HFFc6 (cell line): ENCODE data around the gene TH. TPM values are rescaled to one million over a fixed set of nuclear protein-coding genes. Genes with fewer than 3 reads are reported as not detected.

Source experiments
- DNase-seq: peaks from one replicate; pipeline ENCODE4 v3.0.0-alpha.2; 2018
- H3K27ac Mint-ChIP-seq: 2 replicates; pipeline ENCODE4 v1.8.0; 2020; ENCODE audit warnings: mild to moderate bottlenecking, mixed read lengths
- H3K27me3 Mint-ChIP-seq: 2 replicates; pipeline ENCODE4 v1.8.0; 2021; ENCODE audit warnings: mild to moderate bottlenecking, moderate library complexity, mixed read lengths; ENCODE audit not compliant: insufficient read depth
- H3K36me3 Mint-ChIP-seq: 2 replicates; pipeline ENCODE4 v1.8.0; 2021; ENCODE audit warnings: low read depth, mixed read lengths
- H3K4me1 Mint-ChIP-seq: 2 replicates; pipeline ENCODE4 v1.8.0; 2020; ENCODE audit warnings: low read depth, mixed read lengths
- H3K4me3 Mint-ChIP-seq: 2 replicates; pipeline ENCODE4 v1.8.0; 2020; ENCODE audit warnings: mild to moderate bottlenecking, moderate library complexity, mixed read lengths
- H3K9me3 Mint-ChIP-seq: 2 replicates; pipeline ENCODE4 v1.8.0; 2020; ENCODE audit warnings: mild to moderate bottlenecking, mixed read lengths
- total RNA-seq, 6 experiments: library from RNA; stranded (reverse); fragmentation: NEBNext Ultra II Directional; extraction: Animal tissue kit (Norgen Biotek cat#: 25700); gene quantifications; 2 replicates in 1 of 6; 3 replicates in 5 of 6; pipeline ENCODE4 v1.2.3, GENCODE V29; 2021
- TF ChIP-seq, protein P1 (sequence below): fragments of 200-600 bp; sonication (generic); IDR thresholded peaks from 2 replicates; pipeline ENCODE4 v1.5.0; 2021; ENCODE audit warnings: antibody characterized with exemption, mild to moderate bottlenecking

The TH gene
- total RNA-seq, 6 experiments from 2014 or later, result not detected

DNA sequence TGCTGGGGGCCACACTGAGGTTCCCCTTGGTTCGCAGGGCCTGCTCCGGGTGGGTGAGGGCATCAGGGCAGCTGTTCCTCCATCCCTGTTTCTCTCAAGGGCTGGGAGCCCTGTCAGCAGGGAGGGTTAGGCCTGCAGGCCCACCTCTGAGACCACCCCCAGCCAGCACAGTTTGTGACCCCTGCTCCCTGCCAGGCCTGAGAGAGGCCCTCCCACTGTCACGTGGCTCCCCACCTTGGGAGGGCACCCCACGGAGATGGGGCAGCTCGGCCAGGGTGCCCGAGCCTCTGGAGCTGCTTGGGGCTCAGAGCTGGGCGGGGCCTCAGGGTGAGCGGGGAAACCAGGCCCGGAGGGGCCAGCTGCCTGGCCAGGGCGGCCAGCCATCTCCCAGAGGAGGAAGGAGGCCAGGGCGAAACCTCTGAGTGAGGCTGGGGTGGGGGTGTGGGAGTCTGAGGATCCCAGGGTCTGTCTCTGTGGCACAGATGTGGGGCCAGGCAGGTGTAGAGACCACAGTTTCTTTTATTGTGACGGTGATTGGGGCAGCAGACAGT is 8.1 kb downstream of the TH start:
- no peaks in the 10 kb centered on the region for H3K9me3 Mint-ChIP-seq
- TF ChIP-seq, protein P1, sequence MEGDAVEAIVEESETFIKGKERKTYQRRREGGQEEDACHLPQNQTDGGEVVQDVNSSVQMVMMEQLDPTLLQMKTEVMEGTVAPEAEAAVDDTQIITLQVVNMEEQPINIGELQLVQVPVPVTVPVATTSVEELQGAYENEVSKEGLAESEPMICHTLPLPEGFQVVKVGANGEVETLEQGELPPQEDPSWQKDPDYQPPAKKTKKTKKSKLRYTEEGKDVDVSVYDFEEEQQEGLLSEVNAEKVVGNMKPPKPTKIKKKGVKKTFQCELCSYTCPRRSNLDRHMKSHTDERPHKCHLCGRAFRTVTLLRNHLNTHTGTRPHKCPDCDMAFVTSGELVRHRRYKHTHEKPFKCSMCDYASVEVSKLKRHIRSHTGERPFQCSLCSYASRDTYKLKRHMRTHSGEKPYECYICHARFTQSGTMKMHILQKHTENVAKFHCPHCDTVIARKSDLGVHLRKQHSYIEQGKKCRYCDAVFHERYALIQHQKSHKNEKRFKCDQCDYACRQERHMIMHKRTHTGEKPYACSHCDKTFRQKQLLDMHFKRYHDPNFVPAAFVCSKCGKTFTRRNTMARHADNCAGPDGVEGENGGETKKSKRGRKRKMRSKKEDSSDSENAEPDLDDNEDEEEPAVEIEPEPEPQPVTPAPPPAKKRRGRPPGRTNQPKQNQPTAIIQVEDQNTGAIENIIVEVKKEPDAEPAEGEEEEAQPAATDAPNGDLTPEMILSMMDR, result no peak
- H3K27ac Mint-ChIP-seq, result no peak overlapping the region
- no peak for DNase-seq
- H3K4me3 Mint-ChIP-seq, result no peak overlapping the region
- H3K27me3 Mint-ChIP-seq, result peaks cover 3% of the 10 kb centered on the region
- no peaks in the 10 kb centered on the region for H3K4me1 Mint-ChIP-seq
- no peaks in the 10 kb centered on the region for H3K36me3 Mint-ChIP-seq

DNA sequence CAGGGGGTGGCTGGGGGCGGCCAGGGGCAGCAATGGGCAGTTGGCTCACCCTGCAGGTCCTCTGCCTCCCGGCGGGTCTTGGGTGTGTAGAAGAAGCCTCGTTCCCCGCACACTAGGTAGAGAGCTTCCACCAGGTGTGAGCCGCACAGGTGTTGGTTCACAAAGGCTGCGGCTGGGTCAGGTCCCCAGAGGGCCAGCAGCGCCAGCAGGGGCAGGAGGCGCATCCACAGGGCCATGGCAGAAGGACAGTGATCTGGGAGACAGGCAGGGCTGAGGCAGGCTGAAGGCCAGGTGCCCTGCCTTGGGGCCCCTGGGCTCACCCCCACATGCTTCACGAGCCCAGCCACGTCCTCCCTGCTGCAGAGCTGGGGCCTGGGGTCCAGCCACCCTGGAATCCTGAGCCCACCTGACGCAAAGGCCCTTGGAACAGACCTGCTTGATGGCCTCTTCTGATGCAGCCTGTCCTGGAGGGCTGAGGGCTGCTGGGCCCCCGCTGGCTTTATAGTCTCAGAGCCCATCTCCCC is 10.8 kb downstream of the TH start, which contains the start of gene INS:
TSS of gene INS (minus strand) at position 474 of the 524 bp plus-strand sequence. CDS start at position 236, 238 bp downstream.
- Mint-ChIP-seq H3K27ac (no peak within 1 kb of the TSS), H3K36me3 (no peaks in the 10 kb centered on the region), H3K4me1 (no peaks in the 10 kb centered on the region), H3K4me3 (no peak within 1 kb of the TSS), H3K27me3 (peaks cover 3% of the 10 kb centered on the region), H3K9me3 (no peaks in the 10 kb centered on the region)
- TF ChIP-seq, protein P1, result no peak
- no peak for DNase-seq

DNA sequence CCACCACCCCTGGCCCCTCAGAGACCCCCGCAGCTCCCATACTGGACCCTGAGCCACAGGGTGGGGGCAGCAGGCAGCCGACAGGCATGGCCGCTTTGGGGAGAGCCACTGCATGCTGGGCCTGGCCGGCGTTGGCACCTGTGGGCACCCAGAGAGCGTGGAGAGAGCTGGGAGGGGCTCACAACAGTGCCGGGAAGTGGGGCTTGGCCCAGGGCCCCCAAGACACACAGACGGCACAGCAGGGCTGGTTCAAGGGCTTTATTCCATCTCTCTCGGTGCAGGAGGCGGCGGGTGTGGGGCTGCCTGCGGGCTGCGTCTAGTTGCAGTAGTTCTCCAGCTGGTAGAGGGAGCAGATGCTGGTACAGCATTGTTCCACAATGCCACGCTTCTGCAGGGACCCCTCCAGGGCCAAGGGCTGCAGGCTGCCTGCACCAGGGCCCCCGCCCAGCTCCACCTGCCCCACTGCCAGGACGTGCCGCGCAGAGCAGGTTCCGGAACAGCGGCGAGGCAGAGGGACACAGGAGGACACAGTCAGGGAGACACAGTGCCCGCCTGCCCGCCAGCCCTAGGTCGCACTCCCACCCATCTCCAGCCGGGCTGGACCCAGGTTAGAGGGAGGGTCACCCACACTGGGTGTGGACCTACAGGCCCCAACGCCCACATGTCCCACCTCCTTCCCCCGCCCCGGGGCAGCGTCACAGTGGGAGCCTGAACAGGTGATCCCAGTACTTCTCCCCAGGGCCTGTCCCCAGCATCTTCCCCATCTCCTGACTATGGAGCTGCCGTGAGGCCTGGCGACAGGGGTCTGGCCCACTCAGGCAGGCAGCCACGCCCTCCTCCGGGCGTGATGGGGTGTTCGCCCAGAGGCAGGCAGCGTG is 11.8 kb downstream of the TH start:
- Mint-ChIP-seq H3K27ac (no peak overlapping the region), H3K4me1 (no peaks in the 10 kb centered on the region), H3K27me3 (peaks cover 4% of the 10 kb centered on the region), H3K9me3 (no peaks in the 10 kb centered on the region), H3K36me3 (no peaks in the 10 kb centered on the region), H3K4me3 (no peak overlapping the region)
- TF ChIP-seq, protein P1, result no peak
- DNase-seq, result no peak

DNA sequence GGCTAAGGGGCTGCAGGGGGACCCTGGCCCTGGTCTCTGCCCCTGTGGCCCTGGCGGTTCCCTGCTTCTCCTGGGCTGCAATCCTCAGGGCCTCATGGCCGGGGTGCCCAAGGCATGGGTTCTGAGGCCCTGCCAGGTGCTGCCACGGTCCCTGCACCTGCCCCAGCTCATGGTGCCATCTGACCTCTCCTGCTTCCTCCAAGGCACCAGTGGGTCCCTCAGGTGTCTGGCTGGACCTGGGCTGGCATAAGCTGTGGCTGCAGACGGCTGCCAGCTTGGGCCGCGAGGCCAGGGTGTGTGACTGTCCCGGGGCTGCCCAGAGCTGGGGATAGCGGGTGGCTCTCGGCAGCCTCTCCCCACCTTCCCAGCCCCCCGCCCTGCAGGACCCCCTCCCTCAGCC is 12.6 kb downstream of the TH start:
- Mint-ChIP-seq H3K27ac (no peak overlapping the region), H3K4me1 (no peaks in the 10 kb centered on the region), H3K27me3 (peaks cover 4% of the 10 kb centered on the region), H3K4me3 (no peak overlapping the region), H3K36me3 (no peaks in the 10 kb centered on the region), H3K9me3 (no peaks in the 10 kb centered on the region)
- DNase-seq, result no peak
- TF ChIP-seq, protein P1, result no peak

DNA sequence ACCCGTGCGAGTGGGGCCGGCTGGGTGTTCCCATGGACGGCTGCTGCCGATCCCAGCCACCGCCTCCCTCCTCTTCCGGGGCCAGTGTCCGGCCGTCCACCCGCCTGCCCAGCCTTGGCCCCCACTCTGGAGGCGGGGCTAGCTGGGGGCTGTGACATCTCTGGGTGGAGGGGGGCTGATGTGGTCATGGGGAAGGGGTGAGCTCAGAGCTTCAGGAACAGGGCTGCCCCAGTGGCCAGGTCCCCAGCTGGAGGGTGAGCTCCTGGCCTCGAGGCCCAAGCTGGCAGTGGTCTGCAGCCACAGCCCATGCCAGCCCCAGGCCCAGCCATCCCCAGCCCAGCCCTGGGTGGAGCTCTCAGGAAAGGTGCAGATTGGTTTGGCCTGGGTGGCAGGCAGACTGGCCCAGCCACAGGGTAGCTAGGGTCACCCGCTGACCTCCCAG is 13.3 kb downstream of the TH start:
- H3K4me1 Mint-ChIP-seq, result no peaks in the 10 kb centered on the region
- H3K4me3 Mint-ChIP-seq, result no peak overlapping the region
- TF ChIP-seq, protein P1, result no peak
- no peak for DNase-seq
- H3K27me3 Mint-ChIP-seq, result peaks cover 10% of the 10 kb centered on the region
- H3K36me3 Mint-ChIP-seq, result no peaks in the 10 kb centered on the region
- H3K27ac Mint-ChIP-seq, result no peak overlapping the region
- H3K9me3 Mint-ChIP-seq, result no peaks in the 10 kb centered on the region
